ENCODE results near the gene MYZAP. TPM values are rescaled to one million over a fixed set of nuclear protein-coding genes. Genes with fewer than 3 reads are reported as not detected.

The MYZAP gene
- total and polyA plus RNA-seq, 2 of the 8 experiments (the other 6 are each of a cell fraction or from before 2014, with no cell fraction given), result 0.41 to 0.65 TPM

DNA sequence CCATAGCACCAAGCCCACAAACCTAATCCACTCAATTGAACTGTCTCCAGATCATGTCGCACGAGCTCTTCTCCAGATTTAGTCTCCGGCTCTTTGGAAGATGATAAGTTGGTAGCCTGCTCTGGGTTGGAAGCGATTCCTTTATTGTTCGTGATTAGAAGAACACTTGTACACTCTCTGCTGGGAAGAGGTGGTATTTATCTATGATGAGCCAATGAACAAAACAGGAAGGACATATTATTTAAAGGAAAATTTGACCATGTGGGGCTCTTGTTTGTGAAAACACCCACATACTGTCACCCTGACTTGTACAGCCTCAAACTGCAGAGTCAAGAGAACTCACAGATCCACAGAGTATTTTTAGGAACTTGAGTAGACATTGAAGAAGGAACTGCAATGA is 54.4 kb downstream of the MYZAP start:
- Histone ChIP-seq H3K79me1 (ENCODE audit: low read depth, low read length) (no peaks in the 10 kb centered on the region), H3K23ac (ENCODE audit: insufficient read length) (no peak overlapping the region), H3K23me2 (ENCODE audit: low read depth, low read length) (no peaks in the 10 kb centered on the region; the same call in 1 of the 2 replicates), H2AFZ (ENCODE audit: low read length) (no peak overlapping the region), H3K9me3 (ENCODE audit: insufficient read depth in 2 of 2, low read depth in 1 of 2, low read length in 1 of 2) (no peaks in the 10 kb centered on the region), H3K79me2 (ENCODE audit: control insufficient read depth in 1 of 2, insufficient read depth in 2 of 2, low read length in 2 of 2) (no peaks in the 10 kb centered on the region), H3K56ac (replicated peaks; ENCODE audit: insufficient read length, low read depth, low read length) (no peak overlapping the region), H2BK20ac (ENCODE audit: low read length) (no peak overlapping the region), H2BK15ac (ENCODE audit: low read length) (no peak overlapping the region), H3K27ac (ENCODE audit: low read depth, low read length) (no peak overlapping the region), H2BK120ac (replicated peaks; ENCODE audit: low read depth, low read length) (no peak overlapping the region), H3K14ac (ENCODE audit: insufficient read length) (no peak overlapping the region), H3K4me1 (replicated peaks in 1 of 4; ENCODE audit: control insufficient read depth in 3 of 4, insufficient read depth in 4 of 4, low read length in 3 of 4) (no peaks in the 10 kb centered on the region), H2BK5ac (ENCODE audit: low read depth, low read length) (no peak overlapping the region), H4K20me1 (replicated peaks in 1 of 2; ENCODE audit: control insufficient read depth in 1 of 2, insufficient read depth in 2 of 2, low read length in 2 of 2) (no peaks in the 10 kb centered on the region), H2BK12ac (ENCODE audit: low read depth, low read length) (no peak overlapping the region), H3K36me3 (ENCODE audit: control insufficient read depth in 2 of 4, insufficient read depth in 4 of 4, low read length in 3 of 4) (no peaks in the 10 kb centered on the region), H2AK5ac (ENCODE audit: low read depth, low read length) (no peak overlapping the region), H3K9ac (replicated peaks in 1 of 4; ENCODE audit: extremely low read depth in 1 of 4, low read depth in 3 of 4, low read length in 3 of 4) (no peak overlapping the region), H3K4ac (replicated peaks; ENCODE audit: insufficient read length, low read depth, low read length) (no peak overlapping the region), H3K18ac (ENCODE audit: extremely low read depth, low read length) (no peak overlapping the region), H4K5ac (ENCODE audit: insufficient read length, low read depth, low read length) (no peak overlapping the region), H4K8ac (ENCODE audit: extremely low read depth, insufficient read depth, low read length) (no peak overlapping the region), H3K27me3 (replicated peaks in 1 of 4; ENCODE audit: control insufficient read depth in 3 of 4, extremely low read depth in 1 of 4, insufficient read depth in 3 of 4, low read length in 3 of 4) (no peaks in the 10 kb centered on the region; a peak in 1 of 7 replicates), H4K91ac (replicated peaks; ENCODE audit: insufficient read length, low read length) (no peak overlapping the region), H3K4me2 (ENCODE audit: insufficient read depth in 1 of 2, low read depth in 2 of 2, low read length in 2 of 2) (no peak overlapping the region), H3K4me3 (ENCODE audit: extremely low read depth in 1 of 4, insufficient read depth in 2 of 4, low read depth in 3 of 4, low read length in 4 of 4) (no peak overlapping the region)
- ChIA-PET CTCF (ENCODE audit: partially characterized antibody) (interaction anchor here (1.0 to 2.1 kb wide), 7 partner anchors 9 to 105 kb away, joined by 3 to 8 read pairs (median 3); no protein-coding TSS in a partner anchor), POLR2A (ENCODE audit: partially characterized antibody) (no interaction called here)
- DNase-seq (ENCODE audit: low read depth in 1 of 2, low spot score in 2 of 2) (no peak), FAIRE-seq (no peak)
- WGBS, 2 experiments (ENCODE audit: extremely low coverage in 1 of 2, insufficient coverage in 1 of 2, insufficient read length in 1 of 2, insufficient replicate concordance in 2 of 2, low coverage in 1 of 2, low lambda C conversion rate in 2 of 2, missing lambda C conversion rate in 1 of 2), result 93% methylated on average over 5 of the region's 5 CpGs; no CpG with 5 or more reads in 1 of the 2 experiments
- TF ChIP-seq BRCA1 (IDR thresholded peaks at IDR 0.05; ENCODE audit: low read depth, low read length) (no peak), SRF (IDR thresholded peaks at IDR 0.05; ENCODE audit: low read depth, low read length) (no peak), TBP (IDR thresholded peaks at IDR 0.05; ENCODE audit: low read depth, low read length) (no peak), CHD1 (IDR thresholded peaks at IDR 0.05; ENCODE audit: low read depth, low read length) (no peak), JUND (IDR thresholded peaks at IDR 0.05; ENCODE audit: low read length) (no peak), KDM4A (IDR thresholded peaks at IDR 0.05; ENCODE audit: low read depth, low read length, severe bottlenecking) (no peak), YY1 (IDR thresholded peaks at IDR 0.05; ENCODE audit: low read depth, low read length) (no peak), POU5F1 (IDR thresholded peaks at IDR 0.05; ENCODE audit: low read depth, low read length) (no peak), POLR2A (IDR thresholded peaks at IDR 0.05; ENCODE audit: control extremely low read depth in 1 of 2, low read depth in 2 of 2, low read length in 2 of 2) (no peak), PHF8 (conservative IDR thresholded peaks at IDR 0.05; ENCODE audit: low read depth, low read length) (no peak), CEBPB (IDR thresholded peaks at IDR 0.05; ENCODE audit: low read depth, low read length) (no peak), SP2 (IDR thresholded peaks at IDR 0.05; ENCODE audit: low read length) (no peak)
- TF ChIP-seq, protein P1, sequence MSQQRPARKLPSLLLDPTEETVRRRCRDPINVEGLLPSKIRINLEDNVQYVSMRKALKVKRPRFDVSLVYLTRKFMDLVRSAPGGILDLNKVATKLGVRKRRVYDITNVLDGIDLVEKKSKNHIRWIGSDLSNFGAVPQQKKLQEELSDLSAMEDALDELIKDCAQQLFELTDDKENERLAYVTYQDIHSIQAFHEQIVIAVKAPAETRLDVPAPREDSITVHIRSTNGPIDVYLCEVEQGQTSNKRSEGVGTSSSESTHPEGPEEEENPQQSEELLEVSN (IDR thresholded peaks at IDR 0.05), result no peak

Measured in H1 (cell line).